OCI-LY3 (cell line): ENCODE data around the gene HNRNPF.

Experiments
- CTCF ChIP-seq: fragments of 200-600, 300-600 bp; sonication (generic); IDR thresholded peaks from 2 replicates; pipeline ENCODE4 v1.5.1; 2014; ENCODE audit warnings: antibody characterized with exemption, low read length, low read depth
- EZH2phosphoT487 ChIP-seq: fragments of 200-600 bp; shearing (Covaris generic); IDR thresholded peaks from 2 replicates; pipeline ENCODE4 v1.6.1; 2018; ENCODE audit warnings: antibody characterized with exemption, mixed run types, low read depth

- no peak for TF ChIP-seq CTCF
- no peak for TF ChIP-seq EZH2phosphoT487
Measured at GRCh38 chr10:43336061-43336460, 72.9 kb downstream of the HNRNPF start.
